ENCODE data around the gene TBCEL.

Gene TBCEL

GRCh38 chr11:121105063-121105480 lies 81.2 kb downstream of the TBCEL start:
- ATAC-seq (ENCODE audit: insufficient read depth, low read depth) (no peak), DNase-seq (no peak)
- Histone ChIP-seq H3K27me3 (ENCODE audit: insufficient read depth, low read length, poor library complexity) (peaks cover 10% of the 10 kb centered on the region), H3K4me1 (ENCODE audit: insufficient read depth, low read length) (no peaks in the 10 kb centered on the region), H3K27ac (ENCODE audit: low read length) (no peak overlapping the region), H3K9me3 (ENCODE audit: insufficient read depth, low read length, severe bottlenecking) (no peaks in the 10 kb centered on the region), H3K79me2 (ENCODE audit: insufficient read depth, low read length) (no peaks in the 10 kb centered on the region), H4K20me1 (ENCODE audit: insufficient read depth, low read length) (no peaks in the 10 kb centered on the region), H3K36me3 (ENCODE audit: insufficient read depth, low read length) (no peaks in the 10 kb centered on the region), H3K4me3 (ENCODE audit: low read depth in 1 of 2, low read length in 2 of 2) (no peak overlapping the region), H3K4me2 (ENCODE audit: insufficient read depth, low read length) (no peak overlapping the region), H3K9ac (ENCODE audit: low read depth, low read length) (no peak overlapping the region), H2AFZ (ENCODE audit: low read depth, low read length) (no peak overlapping the region)
- TF ChIP-seq, protein P1, sequence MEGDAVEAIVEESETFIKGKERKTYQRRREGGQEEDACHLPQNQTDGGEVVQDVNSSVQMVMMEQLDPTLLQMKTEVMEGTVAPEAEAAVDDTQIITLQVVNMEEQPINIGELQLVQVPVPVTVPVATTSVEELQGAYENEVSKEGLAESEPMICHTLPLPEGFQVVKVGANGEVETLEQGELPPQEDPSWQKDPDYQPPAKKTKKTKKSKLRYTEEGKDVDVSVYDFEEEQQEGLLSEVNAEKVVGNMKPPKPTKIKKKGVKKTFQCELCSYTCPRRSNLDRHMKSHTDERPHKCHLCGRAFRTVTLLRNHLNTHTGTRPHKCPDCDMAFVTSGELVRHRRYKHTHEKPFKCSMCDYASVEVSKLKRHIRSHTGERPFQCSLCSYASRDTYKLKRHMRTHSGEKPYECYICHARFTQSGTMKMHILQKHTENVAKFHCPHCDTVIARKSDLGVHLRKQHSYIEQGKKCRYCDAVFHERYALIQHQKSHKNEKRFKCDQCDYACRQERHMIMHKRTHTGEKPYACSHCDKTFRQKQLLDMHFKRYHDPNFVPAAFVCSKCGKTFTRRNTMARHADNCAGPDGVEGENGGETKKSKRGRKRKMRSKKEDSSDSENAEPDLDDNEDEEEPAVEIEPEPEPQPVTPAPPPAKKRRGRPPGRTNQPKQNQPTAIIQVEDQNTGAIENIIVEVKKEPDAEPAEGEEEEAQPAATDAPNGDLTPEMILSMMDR (IDR thresholded peaks at IDR 0.05; ENCODE audit: borderline replicate concordance, extremely low read depth, low read length, poor library complexity, severe bottlenecking) = no peak
- TF ChIP-seq EZH2 (IDR thresholded peaks at IDR 0.05; ENCODE audit: borderline replicate concordance, low read depth, low read length, severe bottlenecking) = no peak

- ATAC-seq (ENCODE audit: insufficient read depth, low read depth) = no peak
Observed at GRCh38 chr11:121105481-121106195, 81.7 kb downstream of the TBCEL start.

DNA sequence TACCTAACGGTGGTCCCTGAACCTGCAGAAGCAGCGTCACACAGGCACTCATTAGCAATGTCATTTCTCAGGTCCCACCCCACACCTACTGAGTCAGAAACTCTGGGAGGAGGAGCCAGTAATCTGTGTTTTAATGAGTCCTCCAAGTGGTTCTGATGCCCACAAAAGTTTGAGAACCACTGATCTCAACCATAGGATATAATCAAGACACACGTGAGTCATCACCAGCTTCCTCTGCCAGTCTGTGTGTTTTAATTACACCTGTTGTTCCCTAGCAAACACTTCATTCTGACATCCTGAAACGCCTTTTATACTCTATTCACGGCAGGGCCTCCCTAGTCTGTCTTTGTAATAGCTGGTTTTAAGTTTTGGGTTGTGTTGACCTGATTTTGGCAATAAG lies 82.9 kb downstream of the TBCEL start:
- no peaks in the 10 kb centered on the region for H3K4me1 ChIP-seq (ENCODE audit: insufficient read depth, low read length)
- 0 out of 3 replicates have a peak, but pooled peaks have one; percentile 24 for ATAC-seq (ENCODE audit: insufficient read depth, low read depth)
- no peak overlapping the region for H3K4me2 ChIP-seq (ENCODE audit: insufficient read depth, low read length)
- DNase-seq = no peak
- H3K27me3 ChIP-seq (ENCODE audit: insufficient read depth, low read length, poor library complexity) = peaks cover 15% of the 10 kb centered on the region
- H3K79me2 ChIP-seq (ENCODE audit: insufficient read depth, low read length) = no peaks in the 10 kb centered on the region
- no peaks in the 10 kb centered on the region for H3K36me3 ChIP-seq (ENCODE audit: insufficient read depth, low read length)
- H4K20me1 ChIP-seq (ENCODE audit: insufficient read depth, low read length) = no peaks in the 10 kb centered on the region
- no peaks in the 10 kb centered on the region for H3K9me3 ChIP-seq (ENCODE audit: insufficient read depth, low read length, severe bottlenecking)
- no peak overlapping the region for H3K9ac ChIP-seq (ENCODE audit: low read depth, low read length)
- H3K4me3 ChIP-seq (ENCODE audit: low read depth in 1 of 2, low read length in 2 of 2) = no peak overlapping the region
- no peak overlapping the region for H2AFZ ChIP-seq (ENCODE audit: low read depth, low read length)
- no peak overlapping the region for H3K27ac ChIP-seq (ENCODE audit: low read length)
- TF ChIP-seq EZH2 (IDR thresholded peaks at IDR 0.05; ENCODE audit: borderline replicate concordance, low read depth, low read length, severe bottlenecking) = no peak
- TF ChIP-seq, protein P1 (IDR thresholded peaks at IDR 0.05; ENCODE audit: borderline replicate concordance, extremely low read depth, low read length, poor library complexity, severe bottlenecking) = no peak

More at GRCh38 chr11:121105481-121106195, 81.7 kb downstream of the TBCEL start:
- Histone ChIP-seq H3K9me3 (ENCODE audit: insufficient read depth, low read length, severe bottlenecking) (no peaks in the 10 kb centered on the region), H3K36me3 (ENCODE audit: insufficient read depth, low read length) (no peaks in the 10 kb centered on the region), H3K4me2 (ENCODE audit: insufficient read depth, low read length) (no peak overlapping the region), H3K79me2 (ENCODE audit: insufficient read depth, low read length) (no peaks in the 10 kb centered on the region), H3K27me3 (ENCODE audit: insufficient read depth, low read length, poor library complexity) (peaks cover 10% of the 10 kb centered on the region), H2AFZ (ENCODE audit: low read depth, low read length) (no peak overlapping the region), H4K20me1 (ENCODE audit: insufficient read depth, low read length) (no peaks in the 10 kb centered on the region), H3K4me3 (ENCODE audit: low read depth in 1 of 2, low read length in 2 of 2) (no peak overlapping the region), H3K9ac (ENCODE audit: low read depth, low read length) (no peak overlapping the region), H3K27ac (ENCODE audit: low read length) (no peak overlapping the region), H3K4me1 (ENCODE audit: insufficient read depth, low read length) (no peaks in the 10 kb centered on the region)
- TF ChIP-seq, protein P1 (IDR thresholded peaks at IDR 0.05; ENCODE audit: borderline replicate concordance, extremely low read depth, low read length, poor library complexity, severe bottlenecking) = no peak
- no peak for TF ChIP-seq EZH2 (IDR thresholded peaks at IDR 0.05; ENCODE audit: borderline replicate concordance, low read depth, low read length, severe bottlenecking)
- DNase-seq = no peak
